ENCODE results near the gene LYAR. TPM values are rescaled to one million over a fixed set of nuclear protein-coding genes. Genes with fewer than 3 reads are reported as not detected.

Gene LYAR
- total RNA-seq, 4 donors from 2014 or later = 4.7 to 16.1 (median 10.3) TPM

DNA sequence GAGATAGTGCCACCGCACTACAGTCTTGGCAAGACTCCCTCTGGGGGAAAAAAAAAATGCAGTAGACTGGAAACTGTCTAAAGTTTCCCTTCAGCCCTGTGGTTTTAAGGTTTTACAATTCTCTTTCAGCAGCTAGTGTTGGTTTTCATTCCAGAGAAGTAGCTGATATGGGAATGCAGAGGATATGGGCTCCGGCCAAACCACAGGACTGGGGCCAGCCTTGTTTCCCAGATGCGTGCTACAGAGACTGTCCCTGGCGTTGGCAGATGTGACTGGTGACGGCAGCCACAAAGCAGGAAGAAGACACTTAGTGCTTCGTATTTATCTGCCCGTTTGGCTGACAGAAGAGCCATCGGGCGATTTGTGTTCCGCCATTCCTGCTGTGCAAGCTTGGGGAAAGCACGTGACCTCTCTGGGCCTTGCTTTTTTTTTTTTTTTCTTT is 43.3 kb upstream of the LYAR start:
- Histone ChIP-seq H3K27me3 (no peaks in the 10 kb centered on the region), H3K4me3 (no peak overlapping the region), H3K36me3 (no peaks in the 10 kb centered on the region), H3K9me3 (peaks cover 0 to 7% (median 0%) of the 10 kb centered on the region in 4 donors), H3K4me1 (no peaks in the 10 kb centered on the region), H3K27ac (no peak overlapping the region)
- DNase-seq (ENCODE audit: low spot score in 2 of 2) = no peak
- WGBS, 2 donors = 67 to 71% methylated on average over 11 of the region's 11 CpGs
- TF ChIP-seq EP300 (IDR thresholded peaks at IDR 0.05) = no peak
- TF ChIP-seq, protein P1, sequence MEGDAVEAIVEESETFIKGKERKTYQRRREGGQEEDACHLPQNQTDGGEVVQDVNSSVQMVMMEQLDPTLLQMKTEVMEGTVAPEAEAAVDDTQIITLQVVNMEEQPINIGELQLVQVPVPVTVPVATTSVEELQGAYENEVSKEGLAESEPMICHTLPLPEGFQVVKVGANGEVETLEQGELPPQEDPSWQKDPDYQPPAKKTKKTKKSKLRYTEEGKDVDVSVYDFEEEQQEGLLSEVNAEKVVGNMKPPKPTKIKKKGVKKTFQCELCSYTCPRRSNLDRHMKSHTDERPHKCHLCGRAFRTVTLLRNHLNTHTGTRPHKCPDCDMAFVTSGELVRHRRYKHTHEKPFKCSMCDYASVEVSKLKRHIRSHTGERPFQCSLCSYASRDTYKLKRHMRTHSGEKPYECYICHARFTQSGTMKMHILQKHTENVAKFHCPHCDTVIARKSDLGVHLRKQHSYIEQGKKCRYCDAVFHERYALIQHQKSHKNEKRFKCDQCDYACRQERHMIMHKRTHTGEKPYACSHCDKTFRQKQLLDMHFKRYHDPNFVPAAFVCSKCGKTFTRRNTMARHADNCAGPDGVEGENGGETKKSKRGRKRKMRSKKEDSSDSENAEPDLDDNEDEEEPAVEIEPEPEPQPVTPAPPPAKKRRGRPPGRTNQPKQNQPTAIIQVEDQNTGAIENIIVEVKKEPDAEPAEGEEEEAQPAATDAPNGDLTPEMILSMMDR (IDR thresholded peaks at IDR 0.05) = no peak
- TF ChIP-seq POLR2A (IDR thresholded peaks at IDR 0.05) = no peak

DNA sequence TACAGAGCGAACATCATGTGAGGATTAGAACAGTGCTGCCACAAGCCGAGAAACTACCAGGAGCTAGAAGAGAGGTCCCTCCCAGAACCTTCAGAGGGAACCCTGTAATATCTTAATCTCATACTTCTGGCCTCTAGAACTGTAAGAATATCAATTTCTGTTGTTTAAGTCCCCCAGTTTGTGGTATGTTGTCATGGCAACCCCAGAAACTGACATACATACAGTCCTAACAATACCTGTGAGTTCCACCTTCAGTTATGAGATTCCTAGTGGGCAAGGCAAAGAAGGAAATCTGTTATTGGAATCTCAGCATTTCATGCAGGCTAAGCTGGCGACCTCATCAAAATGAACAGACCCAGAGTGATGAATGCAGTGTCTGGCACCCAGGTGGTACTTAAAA is 42.6 kb upstream of the LYAR start:
- no peak for DNase-seq (ENCODE audit: low spot score in 2 of 2)
- 79 to 85% methylated on average over 3 of the region's 3 CpGs for WGBS, 2 donors
- H3K36me3 ChIP-seq = no peaks in the 10 kb centered on the region
- TF ChIP-seq POLR2A (IDR thresholded peaks at IDR 0.05) = no peak
- no peak for TF ChIP-seq EP300 (IDR thresholded peaks at IDR 0.05)
- TF ChIP-seq, protein P1 (IDR thresholded peaks at IDR 0.05) = no peak
- no peaks in the 10 kb centered on the region for H3K4me1 ChIP-seq
- H3K27ac ChIP-seq = no peak overlapping the region
- H3K4me3 ChIP-seq = no peak overlapping the region
- H3K27me3 ChIP-seq = no peaks in the 10 kb centered on the region
- H3K9me3 ChIP-seq = peaks cover 0 to 7% (median 0%) of the 10 kb centered on the region in 4 donors

DNA sequence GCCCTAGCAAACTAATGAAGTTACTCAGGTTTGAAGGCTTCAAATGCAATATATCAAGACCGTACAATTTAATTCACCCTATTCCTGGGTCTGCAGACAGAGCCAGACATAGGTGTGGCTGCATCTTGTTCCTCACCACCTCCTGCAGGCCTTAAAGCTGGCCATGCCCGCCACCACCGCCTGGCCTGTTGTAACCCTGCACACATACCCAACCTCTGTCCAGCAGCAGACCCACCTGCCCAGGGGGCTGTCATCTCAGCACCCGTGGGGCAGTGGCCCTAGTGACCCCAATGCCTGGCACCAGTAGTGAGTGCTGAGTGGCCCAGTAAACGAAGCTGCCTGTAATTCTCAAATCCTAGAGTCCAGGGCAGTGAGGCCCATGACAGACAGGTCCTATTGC is 40.8 kb upstream of the LYAR start:
- Histone ChIP-seq H3K36me3 (no peaks in the 10 kb centered on the region), H3K4me3 (no peak overlapping the region), H3K27me3 (no peaks in the 10 kb centered on the region), H3K9me3 (peaks cover 0 to 7% (median 0%) of the 10 kb centered on the region in 4 donors), H3K27ac (no peak overlapping the region), H3K4me1 (no peaks in the 10 kb centered on the region)
- WGBS, 2 donors = 94 to 96% methylated on average over 5 of the region's 5 CpGs
- DNase-seq (ENCODE audit: low spot score in 2 of 2) = no peak
- TF ChIP-seq, protein P1 (IDR thresholded peaks at IDR 0.05) = no peak
- TF ChIP-seq POLR2A (IDR thresholded peaks at IDR 0.05) (no peak), EP300 (IDR thresholded peaks at IDR 0.05) (no peak)

DNA sequence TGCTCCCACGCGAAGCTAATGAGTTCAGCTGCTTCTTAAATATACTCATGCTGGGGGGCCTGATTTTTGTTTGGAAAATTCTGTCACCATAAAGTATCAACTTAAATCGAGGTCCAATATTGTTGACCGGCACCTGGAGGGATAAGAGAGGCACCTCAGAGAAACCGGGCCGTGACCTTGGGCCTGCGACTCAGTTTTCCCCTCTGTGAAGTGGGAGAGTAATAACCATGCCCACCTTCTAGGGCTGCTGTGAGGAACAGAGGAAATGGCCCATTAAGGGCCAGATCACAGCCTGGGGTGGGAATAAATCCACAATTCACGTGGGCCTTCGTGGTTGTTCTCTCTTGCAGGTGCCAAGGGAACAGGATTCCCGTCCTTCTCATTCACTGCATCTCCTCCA is 39.5 kb upstream of the LYAR start:
- no peak for DNase-seq (ENCODE audit: low spot score in 2 of 2)
- TF ChIP-seq EP300 (IDR thresholded peaks at IDR 0.05) (no peak), POLR2A (IDR thresholded peaks at IDR 0.05) (no peak)
- TF ChIP-seq, protein P1 (IDR thresholded peaks at IDR 0.05) = no peak
- H3K4me3 ChIP-seq = no peak overlapping the region
- H3K9me3 ChIP-seq = peaks cover 0 to 7% (median 0%) of the 10 kb centered on the region in 4 donors
- no peaks in the 10 kb centered on the region for H3K4me1 ChIP-seq
- 88 to 93% methylated on average over 10 of the region's 10 CpGs for WGBS, 2 donors
- no peaks in the 10 kb centered on the region for H3K27me3 ChIP-seq
- no peaks in the 10 kb centered on the region for H3K36me3 ChIP-seq
- H3K27ac ChIP-seq = no peak overlapping the region

DNA sequence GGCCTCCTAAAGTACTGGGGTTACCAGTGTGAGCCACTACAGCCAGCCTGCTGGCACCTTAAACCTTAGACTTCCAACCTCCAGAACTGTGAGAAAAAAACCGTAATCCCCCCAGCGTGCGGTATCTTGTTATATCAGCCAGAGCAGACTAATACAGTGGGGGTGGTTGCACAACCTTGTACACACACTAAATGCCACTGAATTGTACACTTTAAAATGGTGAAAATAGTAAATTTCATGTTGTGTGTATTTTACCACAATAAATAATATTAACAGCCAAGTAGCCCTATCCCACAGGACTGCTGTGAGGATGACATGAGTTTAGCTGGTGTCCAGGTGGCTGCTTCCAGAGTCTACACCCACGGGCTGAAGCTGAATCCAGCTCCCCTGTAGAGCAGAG is 38.9 kb upstream of the LYAR start:
- DNase-seq (ENCODE audit: low spot score in 2 of 2) = no peak
- TF ChIP-seq, protein P1 (IDR thresholded peaks at IDR 0.05) = no peak
- TF ChIP-seq POLR2A (IDR thresholded peaks at IDR 0.05) (no peak), EP300 (IDR thresholded peaks at IDR 0.05) (no peak)
- Histone ChIP-seq H3K27ac (no peak overlapping the region), H3K4me3 (no peak overlapping the region), H3K36me3 (no peaks in the 10 kb centered on the region), H3K4me1 (no peaks in the 10 kb centered on the region), H3K27me3 (no peaks in the 10 kb centered on the region), H3K9me3 (peaks cover 0 to 7% (median 0%) of the 10 kb centered on the region in 4 donors)
- 85 to 90% methylated on average over 4 of the region's 4 CpGs for WGBS, 2 donors

Data from tibial nerve (tissue), 4 donors.